Measurements from ENCODE around the gene KIRREL2. TPM values are rescaled to one million over a fixed set of nuclear protein-coding genes. Genes with fewer than 3 reads are reported as not detected.

Gene KIRREL2
- total RNA-seq, 1 experiment from 2014 or later = 0.26 TPM

GRCh38 chr19:35860436-35860817 lies 3.7 kb downstream of the KIRREL2 start:
- peaks cover 92% of the 10 kb centered on the region for H3K27me3 Mint-ChIP-seq (ENCODE audit: unreplicated experiment)

GRCh38 chr19:35860818-35861639 lies 4.3 kb downstream of the KIRREL2 start:
- CTCF ChIA-PET = no interaction called here
- intact Hi-C loops (cut with micrococcal nuclease; ENCODE audit: unreplicated experiment) = no loop called here
- no TSS peak for BruUV-seq (replicated peaks)
- DNase-seq = peak; percentile 75
- Mint-ChIP-seq H3K36me3 (ENCODE audit: insufficient read depth, unreplicated experiment) (peaks cover 5% of the 10 kb centered on the region), H3K27ac (ENCODE audit: unreplicated experiment) (no peak overlapping the region), H3K27me3 (ENCODE audit: unreplicated experiment) (peaks cover 92% of the 10 kb centered on the region), H3K4me1 (ENCODE audit: low read depth, unreplicated experiment) (peaks cover 25% of the 10 kb centered on the region), H3K9me3 (ENCODE audit: low read depth, unreplicated experiment) (no peaks in the 10 kb centered on the region), H3K4me3 (ENCODE audit: low read depth, unreplicated experiment) (peak overlapping the region; percentile 59)
- TF ChIP-seq CTCF (IDR thresholded peaks at IDR 0.05; ENCODE audit: unreplicated experiment) = no peak

More at GRCh38 chr19:35860436-35860817, 3.7 kb downstream of the KIRREL2 start:
- Mint-ChIP-seq H3K9me3 (ENCODE audit: low read depth, unreplicated experiment) (no peaks in the 10 kb centered on the region), H3K4me3 (ENCODE audit: low read depth, unreplicated experiment) (peak overlapping the region; percentile 59), H3K36me3 (ENCODE audit: insufficient read depth, unreplicated experiment) (peaks cover 5% of the 10 kb centered on the region), H3K4me1 (ENCODE audit: low read depth, unreplicated experiment) (peaks cover 25% of the 10 kb centered on the region), H3K27ac (ENCODE audit: unreplicated experiment) (no peak overlapping the region)
- CTCF ChIA-PET = no interaction called here
- no peak for TF ChIP-seq CTCF (IDR thresholded peaks at IDR 0.05; ENCODE audit: unreplicated experiment)
- no TSS peak for BruUV-seq (replicated peaks)
- DNase-seq = no peak
- intact Hi-C loops (cut with micrococcal nuclease; ENCODE audit: unreplicated experiment) = no loop called here

DNA sequence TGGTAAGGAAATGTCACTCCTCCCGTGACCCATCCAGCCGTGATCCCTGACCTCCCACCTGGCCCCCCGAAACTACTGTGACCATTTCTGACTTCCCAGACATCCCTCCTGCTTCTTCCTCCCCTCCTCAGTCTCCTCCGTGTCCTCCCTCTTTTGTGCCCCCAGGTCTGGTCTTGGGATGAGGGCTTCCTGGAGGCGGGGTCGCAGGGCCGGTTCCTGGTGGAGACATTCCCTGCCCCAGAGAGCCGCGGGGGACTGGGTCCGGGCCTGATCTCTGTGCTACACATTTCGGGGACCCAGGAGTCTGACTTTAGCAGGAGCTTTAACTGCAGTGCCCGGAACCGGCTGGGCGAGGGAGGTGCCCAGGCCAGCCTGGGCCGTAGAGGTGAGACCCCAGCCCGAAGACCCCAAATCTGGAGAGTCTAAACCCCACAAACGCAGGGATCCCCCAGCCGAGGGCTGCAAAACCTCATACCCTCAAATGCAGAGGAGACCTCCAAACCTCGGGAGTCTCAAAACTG lies 5.0 kb downstream of the KIRREL2 start:
- no peak for TF ChIP-seq CTCF (IDR thresholded peaks at IDR 0.05; ENCODE audit: unreplicated experiment)
- DNase-seq = no peak
- CTCF ChIA-PET = no interaction called here
- Mint-ChIP-seq H3K27me3 (ENCODE audit: unreplicated experiment) (peaks cover 92% of the 10 kb centered on the region), H3K36me3 (ENCODE audit: insufficient read depth, unreplicated experiment) (peaks cover 5% of the 10 kb centered on the region), H3K27ac (ENCODE audit: unreplicated experiment) (no peak overlapping the region), H3K4me3 (ENCODE audit: low read depth, unreplicated experiment) (peak overlapping the region; percentile 59), H3K9me3 (ENCODE audit: low read depth, unreplicated experiment) (no peaks in the 10 kb centered on the region), H3K4me1 (ENCODE audit: low read depth, unreplicated experiment) (peaks cover 25% of the 10 kb centered on the region)
- BruUV-seq (replicated peaks) = no TSS peak
- intact Hi-C loops (cut with micrococcal nuclease; ENCODE audit: unreplicated experiment) = no loop called here

DNA sequence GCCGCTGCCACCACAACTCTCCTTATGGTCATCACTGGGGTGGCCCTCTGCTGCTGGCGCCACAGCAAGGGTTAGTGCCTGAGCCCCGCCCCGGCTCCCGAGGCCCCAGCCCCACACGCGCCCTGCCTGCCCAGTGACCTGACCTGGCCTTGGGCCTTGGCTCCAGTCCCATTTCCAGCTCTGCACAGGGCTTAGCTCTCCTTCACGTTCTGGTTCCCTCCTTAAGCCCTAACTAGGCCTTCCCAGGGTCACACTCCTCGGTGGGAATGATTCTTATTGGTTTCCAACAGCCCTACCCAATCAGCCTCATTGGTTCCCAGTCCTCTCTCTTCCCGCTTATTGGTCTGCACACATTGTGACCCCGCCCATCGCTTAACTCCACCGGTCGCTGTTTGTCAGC lies 5.8 kb downstream of the KIRREL2 start:
- no peak overlapping the region for H3K27ac Mint-ChIP-seq (ENCODE audit: unreplicated experiment)
- H3K4me1 Mint-ChIP-seq (ENCODE audit: low read depth, unreplicated experiment) = peaks cover 25% of the 10 kb centered on the region
- H3K9me3 Mint-ChIP-seq (ENCODE audit: low read depth, unreplicated experiment) = no peaks in the 10 kb centered on the region
- no peak for TF ChIP-seq CTCF (IDR thresholded peaks at IDR 0.05; ENCODE audit: unreplicated experiment)
- CTCF ChIA-PET = no interaction called here
- H3K27me3 Mint-ChIP-seq (ENCODE audit: unreplicated experiment) = peaks cover 92% of the 10 kb centered on the region
- H3K36me3 Mint-ChIP-seq (ENCODE audit: insufficient read depth, unreplicated experiment) = peaks cover 5% of the 10 kb centered on the region
- BruUV-seq (replicated peaks) = no TSS peak
- intact Hi-C loops (cut with micrococcal nuclease; ENCODE audit: unreplicated experiment) = no loop called here
- no peak overlapping the region for H3K4me3 Mint-ChIP-seq (ENCODE audit: low read depth, unreplicated experiment)
- DNase-seq = no peak
